HG03432 (cell line): Measurements from ENCODE around the gene PSME2.
"Not testable (repeated sequence)": the region's sequence is repeated elsewhere in the genome, so short reads cannot be mapped to it uniquely, and the experiment has no call there.

ENCODE experiments used
- ATAC-seq: cut with Tn5 transposase; IDR thresholded peaks from one replicate; pipeline ENCODE4 v1.9.1; 2021; ENCODE audit warnings: mild to moderate bottlenecking, moderate library complexity; ENCODE audit not compliant: unreplicated experiment

The PSME2 gene

GRCh38 chr14:24116128-24116814 is 30.1 kb downstream of the PSME2 start:
- no peak for ATAC-seq

DNA sequence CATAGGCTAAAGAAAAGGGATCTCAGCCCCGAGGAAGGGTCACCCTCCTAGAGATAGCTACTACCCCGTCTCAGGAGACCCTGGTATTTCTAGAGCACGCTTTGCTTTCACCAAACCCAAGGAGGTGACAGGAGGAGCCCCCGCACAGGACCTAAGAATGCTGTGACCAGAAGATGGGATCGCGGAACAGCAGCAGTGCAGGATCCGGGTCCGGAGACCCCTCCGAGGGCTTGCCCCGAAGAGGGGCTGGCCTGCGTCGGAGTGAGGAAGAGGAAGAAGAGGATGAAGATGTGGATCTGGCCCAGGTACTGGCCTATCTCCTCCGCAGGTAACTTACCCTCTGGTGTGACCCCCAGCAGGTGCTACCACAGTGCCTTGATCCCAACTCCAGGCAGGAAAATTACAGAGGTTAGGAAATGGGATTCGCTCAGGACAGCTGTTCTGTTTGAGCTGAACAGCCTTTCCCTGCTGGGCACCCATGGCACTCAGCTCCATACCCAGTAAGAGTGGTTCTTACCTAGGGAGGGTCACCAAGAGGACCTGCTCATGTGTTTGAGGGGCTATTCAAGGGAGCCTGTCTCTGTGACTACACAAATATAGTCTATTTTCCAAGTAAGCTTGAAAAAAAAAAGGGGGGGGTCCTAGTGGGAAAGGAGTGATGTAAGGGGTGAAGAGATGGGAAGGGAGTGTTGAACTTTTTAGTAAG is 30.8 kb downstream of the PSME2 start:
- ATAC-seq = no peak

DNA sequence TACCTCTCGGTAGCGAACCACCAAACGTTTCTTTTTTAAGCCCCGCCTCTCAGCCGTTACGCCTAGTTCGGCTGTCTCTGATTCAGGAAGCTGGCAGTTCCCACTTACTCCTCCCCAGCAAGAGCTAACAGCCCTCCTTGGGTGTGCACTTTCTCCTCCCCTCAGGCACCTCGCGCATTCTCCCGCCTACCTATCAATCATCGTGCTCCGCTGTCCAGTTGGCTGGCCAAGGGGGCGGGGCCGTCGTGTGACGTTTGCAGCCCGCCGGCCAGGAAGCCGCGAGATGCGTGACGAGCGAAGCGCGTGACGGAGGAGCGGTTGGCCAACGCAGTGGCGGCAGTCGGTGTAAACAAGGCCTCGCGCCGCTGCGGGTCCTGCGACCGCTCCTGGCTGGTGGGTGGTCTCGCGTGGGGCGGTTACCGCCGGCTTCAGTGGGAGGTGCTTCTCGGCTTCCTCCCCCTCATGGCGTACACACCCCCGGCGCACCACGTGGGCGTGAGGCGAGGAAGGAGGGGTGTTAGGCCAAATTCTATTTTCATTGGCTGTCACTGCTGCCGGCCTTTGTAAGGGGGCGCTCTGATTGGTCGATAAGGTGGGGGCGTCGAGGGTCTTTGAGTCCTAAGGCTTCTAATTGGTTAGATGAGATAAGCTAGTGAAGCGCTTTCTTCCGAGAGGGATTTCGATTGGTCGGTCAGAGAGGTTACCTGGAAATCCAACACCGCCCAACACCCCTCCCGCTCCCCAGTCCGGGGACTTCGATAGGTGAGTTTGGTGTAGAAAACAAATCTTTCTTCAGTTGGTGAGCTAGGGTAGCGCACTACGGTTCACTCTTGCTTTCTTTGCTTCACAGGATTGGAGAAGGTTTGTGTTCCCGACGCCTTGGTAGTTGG is 31.6 kb downstream of the PSME2 start, which contains the start of the genes DCAF11 and NRL:
Gene DCAF11, plus strand, starts transcription at position 246 of the 890 bp plus-strand sequence. CDS start 818 bp downstream, outside the sequence.
Gene NRL, minus strand, starts transcription at position 418 of the 890 bp plus-strand sequence. CDS start 32,101 bp downstream, outside the sequence.
- ATAC-seq = peak; percentile 87

DNA sequence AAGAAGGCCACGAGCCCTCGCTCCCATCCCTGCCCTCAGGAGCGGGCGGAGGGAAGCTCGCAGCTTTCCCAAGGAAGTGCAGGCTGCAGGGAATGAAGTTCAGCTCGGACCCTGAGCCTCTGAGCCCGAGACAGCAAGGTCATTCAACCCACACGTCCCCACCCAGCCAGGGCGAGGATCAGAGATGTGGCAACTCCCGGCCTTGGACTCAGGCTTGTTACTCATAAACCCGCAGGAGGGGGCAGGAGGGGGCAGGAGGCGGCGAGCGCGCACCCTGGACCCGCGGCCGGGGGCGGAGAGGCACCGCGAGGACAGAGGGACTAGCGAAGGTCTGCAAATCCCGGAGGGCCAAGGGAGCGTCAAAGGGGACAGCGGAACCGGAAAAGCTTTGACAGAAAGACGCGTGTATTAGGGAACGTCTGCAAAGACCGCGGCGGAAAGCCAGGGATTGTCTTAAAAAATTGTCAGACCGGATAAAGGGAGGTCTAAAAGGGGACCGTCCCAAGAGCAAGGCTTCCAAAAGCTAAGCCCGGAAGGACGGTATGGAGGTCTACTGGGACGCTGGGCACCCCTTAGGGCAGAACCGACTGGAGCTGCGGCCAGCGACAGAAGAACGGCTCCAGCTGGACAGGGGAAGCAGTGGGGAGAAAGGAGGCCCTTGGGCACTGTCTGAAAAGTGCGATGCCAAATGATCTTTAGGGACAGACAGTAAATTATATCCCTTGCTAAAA is 32.4 kb downstream of the PSME2 start:
- peak; percentile 29 for ATAC-seq

DNA sequence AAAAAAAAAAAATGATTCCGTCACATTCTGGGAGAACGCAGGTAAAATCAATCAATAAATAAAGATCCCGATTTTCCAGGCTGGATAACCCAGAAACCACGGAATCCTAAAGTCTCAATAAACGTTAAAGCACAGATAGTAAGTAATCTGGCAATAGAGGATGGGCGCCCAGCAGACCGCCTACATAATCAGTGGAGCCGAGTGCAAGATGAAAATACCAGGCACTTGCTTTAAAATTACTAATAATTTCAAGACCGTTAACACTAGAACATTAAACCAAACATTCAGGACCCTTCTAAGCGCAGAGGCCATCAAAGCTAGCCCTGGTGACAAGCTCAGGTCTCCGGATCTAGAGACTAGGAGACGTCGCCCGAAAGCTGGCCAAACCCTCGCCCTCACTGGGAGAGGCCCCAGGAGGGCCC is 33.0 kb downstream of the PSME2 start:
- ATAC-seq = no peak

DNA sequence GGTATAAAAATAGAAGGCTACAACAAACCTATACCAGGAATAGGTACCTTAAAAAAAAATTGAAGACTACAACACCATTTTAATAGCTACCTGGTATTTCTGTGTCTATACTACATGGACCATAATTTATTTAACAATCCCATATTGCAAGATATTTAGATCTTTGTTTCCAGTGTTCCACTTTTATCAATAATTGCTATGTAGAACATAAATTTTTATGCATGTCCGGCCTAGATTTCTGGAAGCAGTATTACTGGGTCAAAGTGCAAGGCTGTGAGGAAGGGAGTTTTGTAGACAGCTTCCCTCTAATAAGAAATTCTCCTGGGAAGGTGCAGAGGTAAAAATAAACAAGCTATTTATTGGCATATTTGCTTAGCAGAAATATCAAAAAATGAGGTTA is 35.9 kb downstream of the PSME2 start:
- no peak for ATAC-seq

GRCh38 chr14:24110060-24110459 is 36.4 kb downstream of the PSME2 start:
- ATAC-seq = no peak

- peak; percentile 29 for ATAC-seq
These were observed 38.0 kb downstream of the PSME2 start for GRCh38 chr14:24108336-24108874.

DNA sequence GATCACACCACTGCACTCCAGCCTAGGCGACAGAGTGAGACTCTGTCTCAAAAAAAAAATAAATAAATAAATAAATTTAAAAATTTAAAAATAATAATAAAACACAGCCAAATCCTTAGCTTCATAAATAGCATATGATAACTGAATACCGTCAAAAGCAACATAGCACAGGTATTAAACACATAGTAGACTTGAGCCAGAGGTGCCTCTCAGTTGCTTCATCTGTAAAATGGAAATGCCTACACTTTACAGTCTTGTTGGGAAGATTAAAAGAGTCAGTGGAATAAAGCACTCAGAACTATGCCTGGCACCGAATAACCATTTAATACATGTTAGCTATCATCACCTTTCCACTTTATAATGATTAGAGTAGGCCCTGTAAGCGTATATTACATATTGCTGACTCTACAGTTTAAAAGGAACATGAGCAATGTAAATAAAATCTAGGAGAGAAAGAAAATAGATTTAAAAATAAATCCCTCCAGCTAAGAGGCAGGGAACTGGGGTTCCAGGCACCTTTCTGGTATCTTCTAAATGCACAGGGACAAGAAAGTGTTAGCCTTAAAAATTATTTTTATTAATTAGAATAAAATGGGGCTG is 39.6 kb downstream of the PSME2 start:
- ATAC-seq = no peak

- ATAC-seq = not testable (repeated sequence)
These were observed 40.7 kb downstream of the PSME2 start for GRCh38 chr14:24105609-24106239.

DNA sequence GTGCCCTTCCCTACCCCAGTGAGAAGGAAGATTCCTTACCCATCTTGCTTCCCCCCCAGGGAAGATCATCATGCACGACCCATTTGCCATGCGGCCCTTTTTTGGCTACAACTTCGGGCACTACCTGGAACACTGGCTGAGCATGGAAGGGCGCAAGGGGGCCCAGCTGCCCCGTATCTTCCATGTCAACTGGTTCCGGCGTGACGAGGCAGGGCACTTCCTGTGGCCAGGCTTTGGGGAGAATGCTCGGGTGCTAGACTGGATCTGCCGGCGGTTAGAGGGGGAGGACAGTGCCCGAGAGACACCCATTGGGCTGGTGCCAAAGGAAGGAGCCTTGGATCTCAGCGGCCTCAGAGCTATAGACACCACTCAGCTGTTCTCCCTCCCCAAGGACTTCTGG is 43.0 kb downstream of the PSME2 start:
- no peak for ATAC-seq

DNA sequence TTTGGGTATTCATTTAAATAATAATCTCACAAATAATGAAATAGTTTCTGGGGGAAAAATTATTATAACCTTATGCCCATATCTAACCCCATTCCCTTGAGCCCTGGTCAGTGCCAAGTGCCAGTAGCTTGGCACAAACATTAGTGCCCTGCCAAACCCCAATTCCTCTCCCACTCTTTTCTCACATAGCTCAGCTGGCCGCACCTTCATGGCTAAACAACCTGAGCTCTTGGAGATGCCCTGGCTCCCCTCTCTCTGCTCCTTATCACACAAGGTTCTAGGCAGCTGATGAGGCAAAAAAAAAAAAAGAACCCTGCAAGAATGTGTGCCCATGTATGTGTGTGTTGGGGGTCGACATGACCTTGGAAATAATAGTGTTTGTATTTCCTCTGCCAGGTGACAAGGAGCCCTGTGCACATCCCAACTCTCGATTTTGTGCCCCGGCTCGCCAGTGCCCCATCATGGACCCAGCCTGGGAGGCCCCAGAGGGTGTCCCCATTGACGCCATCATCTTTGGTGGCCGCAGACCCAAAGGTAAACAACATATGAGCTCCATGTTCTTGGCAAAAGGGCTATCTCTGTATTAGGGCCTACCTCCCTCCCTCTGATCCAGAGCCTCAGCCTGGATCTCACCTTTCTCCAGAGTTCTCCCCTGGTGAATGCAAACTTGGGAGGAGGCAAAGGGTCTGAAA is 43.9 kb downstream of the PSME2 start:
- ATAC-seq = no peak

GRCh38 chr14:24100982-24101494 is 45.4 kb downstream of the PSME2 start:
- ATAC-seq = no peak

DNA sequence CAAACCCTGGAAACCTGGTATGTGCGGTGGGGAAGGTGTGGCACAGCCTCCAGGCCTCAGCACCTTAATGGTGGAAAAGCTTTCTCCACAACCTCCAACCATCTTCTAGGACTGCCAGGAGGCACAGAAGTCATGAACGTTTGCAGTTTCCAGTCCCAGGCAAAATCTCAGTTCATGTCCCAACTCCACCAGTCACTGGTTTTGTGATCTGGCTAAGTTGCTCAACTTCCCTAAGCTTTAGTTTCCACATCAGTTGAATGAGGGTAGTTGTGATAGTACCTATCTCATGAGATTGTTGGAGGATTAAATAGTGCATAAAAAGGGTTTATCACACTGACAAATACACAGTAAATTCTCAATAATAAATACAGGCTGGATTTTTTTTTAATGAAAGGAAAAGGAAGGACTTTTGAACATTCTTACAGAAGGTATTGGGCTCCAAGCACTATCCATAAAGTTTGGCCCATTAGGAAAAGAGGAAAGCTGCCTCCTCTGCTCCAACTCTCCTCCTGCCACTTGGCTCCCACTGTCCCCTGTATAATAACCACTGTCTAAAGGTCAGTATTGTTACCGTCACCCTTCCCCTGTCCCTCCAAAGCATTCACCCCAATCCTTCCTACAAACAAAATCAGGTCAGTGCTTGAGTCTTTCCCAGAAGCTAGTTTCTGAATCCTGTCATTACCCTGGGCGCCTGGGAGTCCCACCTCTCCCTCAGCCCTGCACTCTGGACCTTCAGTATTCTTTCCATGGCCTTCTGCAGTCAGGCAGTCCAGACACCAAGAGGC is 46.0 kb downstream of the PSME2 start:
- no peak for ATAC-seq

GRCh38 chr14:24098927-24099813 is 47.2 kb downstream of the PSME2 start:
- ATAC-seq = no peak

GRCh38 chr14:24098229-24098926 is 48.0 kb downstream of the PSME2 start:
- no peak for ATAC-seq
